Naive B cell (primary cell): Measurements from ENCODE around the gene RPS6KA4. TPM values are rescaled to one million over a fixed set of nuclear protein-coding genes. Genes with fewer than 3 reads are reported as not detected.
"Not testable (repeated sequence)": the region's sequence is repeated elsewhere in the genome, so short reads cannot be mapped to it uniquely, and the experiment has no call there.

Experiments used
- ATAC-seq, 2 donors: fragments of 150-1000 bp; cut with Tn5 transposase; 2 replicates each; pipeline ENCODE4 v1.10.0; 2021; ENCODE audit warnings: low read depth in 2 of 2, mild to moderate bottlenecking in 2 of 2, moderate library complexity in 2 of 2
- DNase-seq: peaks from one replicate; pipeline ENCODE4 v3.0.0; 2022
- H3K27ac Mint-ChIP-seq, 6 donors: one replicate each; pipeline ENCODE4 v1.8.0; 2020 to 2022; ENCODE audit warnings: mild to moderate bottlenecking in 6 of 6, mixed read lengths in 6 of 6, moderate library complexity in 5 of 6, inconsistent platforms in 2 of 6
- H3K27me3 Mint-ChIP-seq, 3 donors: one replicate each; pipeline ENCODE4 v1.8.0; 2021 to 2022; ENCODE audit warnings: mixed read lengths in 3 of 3, mild to moderate bottlenecking in 1 of 3
- H3K36me3 Mint-ChIP-seq, 2 donors: one replicate each; pipeline ENCODE4 v1.8.0; 2020 to 2022; ENCODE audit warnings: mixed read lengths in 2 of 2, inconsistent platforms in 1 of 2, mild to moderate bottlenecking in 1 of 2
- H3K4me1 Mint-ChIP-seq, 3 donors: one replicate each; pipeline ENCODE4 v1.8.0; 2020 to 2022; ENCODE audit warnings: mixed read lengths in 3 of 3, inconsistent platforms in 1 of 3, mild to moderate bottlenecking in 1 of 3, moderate library complexity in 1 of 3
- H3K4me3 Mint-ChIP-seq, 8 donors: one replicate each; pipeline ENCODE4 v1.8.0; 2020 to 2022; ENCODE audit warnings: mild to moderate bottlenecking in 8 of 8, mixed read lengths in 8 of 8, moderate library complexity in 8 of 8, inconsistent platforms in 2 of 8
- H3K9me3 Mint-ChIP-seq, 7 donors: one replicate each; pipeline ENCODE4 v1.8.0; 2020 to 2022; ENCODE audit warnings: mixed read lengths in 7 of 7, mild to moderate bottlenecking in 5 of 7, inconsistent platforms in 2 of 7, moderate library complexity in 1 of 7
- polyA plus RNA-seq, 6 donors: library from polyadenylated mRNA; unstranded; fragments of 300-500 nt; fragmentation: Illumina TruSeq; gene quantifications; one replicate each; pipeline ENCODE4 v1.2.3, GENCODE V29; 2021; ENCODE audit warnings: low read depth in 6 of 6

The RPS6KA4 gene
- polyA plus RNA-seq, 6 donors from 2014 or later = 1.1 to 8.3 (median 4.8) TPM

- DNase-seq = no peak
- no peaks in the 10 kb centered on the region for H3K9me3 Mint-ChIP-seq
Observed at GRCh38 chr11:64400667-64401066, 41.7 kb downstream of the RPS6KA4 start.

DNA sequence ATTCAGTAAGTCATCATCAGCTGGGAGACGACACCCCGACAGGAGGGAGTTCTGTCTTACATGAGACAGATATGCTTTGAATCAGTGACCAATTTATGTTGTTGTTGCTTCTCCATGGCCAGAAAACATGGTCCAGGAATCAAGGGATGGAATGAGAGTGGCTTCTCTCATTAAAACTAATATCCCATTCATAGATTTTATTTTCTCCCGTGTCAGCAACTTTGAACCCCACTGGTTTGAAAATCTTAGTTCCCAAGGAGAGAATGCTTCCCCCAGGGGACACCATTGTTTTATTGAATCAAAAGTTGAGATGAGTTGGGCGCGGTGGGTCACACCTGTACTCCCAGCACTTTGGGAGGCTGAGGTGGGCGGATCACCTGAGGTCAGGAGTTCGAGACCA, 42.8 kb downstream of the RPS6KA4 start:
- Mint-ChIP-seq H3K27ac (no peak overlapping the region), H3K36me3 (no peaks in the 10 kb centered on the region), H3K4me1 (no peaks in the 10 kb centered on the region), H3K4me3 (no peak overlapping the region), H3K9me3 (no peaks in the 10 kb centered on the region), H3K27me3 (peaks cover 9 to 19% (median 9%) of the 10 kb centered on the region in 3 donors)
- ATAC-seq (no peak), DNase-seq (no peak)

More at GRCh38 chr11:64400667-64401066, 41.7 kb downstream of the RPS6KA4 start:
- H3K4me3 Mint-ChIP-seq = no peak overlapping the region
- H3K27me3 Mint-ChIP-seq = peaks cover 9 to 20% (median 16%) of the 10 kb centered on the region in 3 donors
- peaks cover 4 to 7% (median 6%) of the 10 kb centered on the region in 3 donors for H3K4me1 Mint-ChIP-seq
- no peak overlapping the region for H3K27ac Mint-ChIP-seq
- H3K36me3 Mint-ChIP-seq = no peaks in the 10 kb centered on the region
- no peak for ATAC-seq

DNA sequence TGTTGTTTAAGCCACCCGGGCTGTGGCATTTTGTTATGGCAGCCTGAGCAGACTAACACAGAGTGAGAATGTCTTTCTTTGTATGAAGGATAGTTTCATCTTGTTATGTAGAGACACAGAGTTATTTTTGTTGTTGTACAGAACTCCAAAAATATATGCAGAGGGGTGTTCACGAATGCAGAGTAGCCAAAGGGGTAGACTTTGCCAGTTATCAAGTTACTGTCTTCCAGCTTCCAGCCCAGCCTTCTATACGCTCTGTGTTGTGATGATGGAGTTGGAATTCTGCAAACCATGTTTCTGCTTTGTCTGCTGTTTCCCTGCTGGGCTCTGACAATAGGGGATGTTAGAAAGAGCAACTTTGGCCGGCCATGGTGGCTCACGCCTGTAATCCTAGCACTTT, 44.1 kb downstream of the RPS6KA4 start:
- no peak overlapping the region for H3K4me3 Mint-ChIP-seq
- H3K9me3 Mint-ChIP-seq = peaks cover 0 to 1% (median 0%) of the 10 kb centered on the region in 7 donors
- DNase-seq (no peak), ATAC-seq (no peak)
- peaks cover 0 to 5% (median 0%) of the 10 kb centered on the region in 3 donors for H3K4me1 Mint-ChIP-seq
- no peaks in the 10 kb centered on the region for H3K36me3 Mint-ChIP-seq
- no peak overlapping the region for H3K27ac Mint-ChIP-seq
- H3K27me3 Mint-ChIP-seq = peaks cover 14 to 25% (median 18%) of the 10 kb centered on the region in 3 donors

DNA sequence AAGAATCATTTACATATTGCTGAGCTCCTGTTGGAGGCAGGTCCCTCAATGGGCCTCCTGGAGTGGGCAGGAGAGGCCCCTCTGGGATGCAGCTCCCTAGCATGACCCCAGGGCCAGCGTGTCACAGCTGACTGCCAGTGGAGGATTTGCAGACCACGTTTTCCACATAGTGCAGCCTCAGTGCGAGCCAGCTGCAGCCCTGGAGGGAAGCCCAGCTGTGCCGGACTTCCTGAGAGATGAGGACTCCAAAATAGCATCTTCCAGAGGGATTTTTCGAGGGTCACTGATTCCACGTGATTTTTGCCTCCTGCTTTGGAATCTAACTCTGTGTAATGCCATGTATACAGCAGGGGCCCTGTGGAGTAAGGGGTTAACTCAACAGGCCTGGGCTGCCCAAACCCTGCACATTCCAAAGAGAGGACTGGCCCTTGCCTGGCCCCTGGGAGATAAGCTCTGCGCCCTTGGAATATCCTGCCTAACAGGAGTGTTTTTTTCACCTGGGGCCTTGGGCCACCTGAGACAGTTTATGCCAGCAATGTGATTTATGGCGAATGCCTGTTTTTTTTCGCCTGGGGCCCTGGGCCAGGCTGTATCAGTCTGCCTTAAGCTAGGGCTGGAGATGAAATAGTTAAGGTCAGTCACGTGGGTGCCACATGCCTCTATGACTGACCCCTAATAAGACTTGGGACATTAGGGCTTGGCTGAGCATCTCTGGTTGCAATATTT, 47.4 kb downstream of the RPS6KA4 start:
- DNase-seq = no peak
- Mint-ChIP-seq H3K4me1 (peaks cover 0 to 5% (median 0%) of the 10 kb centered on the region in 3 donors), H3K4me3 (no peak overlapping the region), H3K27ac (no peak overlapping the region), H3K9me3 (peaks cover 0 to 1% (median 0%) of the 10 kb centered on the region in 7 donors), H3K36me3 (no peaks in the 10 kb centered on the region), H3K27me3 (peaks cover 5 to 37% (median 20%) of the 10 kb centered on the region in 3 donors)
- no peak for ATAC-seq

GRCh38 chr11:64407221-64407620, 48.3 kb downstream of the RPS6KA4 start:
- DNase-seq (no peak), ATAC-seq (no peak)
- Mint-ChIP-seq H3K27me3 (peaks cover 8 to 38% (median 27%) of the 10 kb centered on the region in 3 donors), H3K4me1 (peaks cover 0 to 5% (median 0%) of the 10 kb centered on the region in 3 donors), H3K27ac (no peak overlapping the region), H3K9me3 (peaks cover 0 to 1% (median 0%) of the 10 kb centered on the region in 7 donors), H3K36me3 (no peaks in the 10 kb centered on the region), H3K4me3 (no peak overlapping the region)

DNA sequence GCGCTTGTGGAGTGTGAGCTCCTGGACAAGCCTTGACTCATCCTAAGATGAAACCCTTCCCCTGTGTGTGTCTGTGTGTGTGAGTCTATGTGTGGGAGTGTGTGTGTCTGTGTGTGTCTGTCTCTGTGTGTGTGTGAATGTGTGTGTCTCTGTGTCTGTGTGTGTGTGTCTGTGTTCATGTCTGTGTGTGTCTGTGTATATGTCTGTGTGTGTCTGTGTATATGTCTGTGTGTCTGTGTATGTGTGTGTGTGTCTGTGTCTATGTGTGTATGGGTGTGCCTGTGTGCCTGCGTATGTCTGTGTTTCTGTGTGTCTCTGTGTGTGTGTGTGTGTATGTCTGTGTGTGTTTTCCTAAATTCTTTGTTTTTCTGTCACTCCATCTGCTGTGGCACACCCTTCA, 48.7 kb downstream of the RPS6KA4 start:
- peaks cover 0 to 1% (median 0%) of the 10 kb centered on the region in 7 donors for H3K9me3 Mint-ChIP-seq
- H3K4me1 Mint-ChIP-seq = peaks cover 0 to 5% (median 0%) of the 10 kb centered on the region in 3 donors
- H3K27me3 Mint-ChIP-seq = peaks cover 9 to 38% (median 27%) of the 10 kb centered on the region in 3 donors
- peak overlapping the region in 1 of 6 donors; percentile 60 for H3K27ac Mint-ChIP-seq
- ATAC-seq (no peak), DNase-seq (no peak)
- H3K36me3 Mint-ChIP-seq = no peaks in the 10 kb centered on the region
- H3K4me3 Mint-ChIP-seq = no peak overlapping the region

DNA sequence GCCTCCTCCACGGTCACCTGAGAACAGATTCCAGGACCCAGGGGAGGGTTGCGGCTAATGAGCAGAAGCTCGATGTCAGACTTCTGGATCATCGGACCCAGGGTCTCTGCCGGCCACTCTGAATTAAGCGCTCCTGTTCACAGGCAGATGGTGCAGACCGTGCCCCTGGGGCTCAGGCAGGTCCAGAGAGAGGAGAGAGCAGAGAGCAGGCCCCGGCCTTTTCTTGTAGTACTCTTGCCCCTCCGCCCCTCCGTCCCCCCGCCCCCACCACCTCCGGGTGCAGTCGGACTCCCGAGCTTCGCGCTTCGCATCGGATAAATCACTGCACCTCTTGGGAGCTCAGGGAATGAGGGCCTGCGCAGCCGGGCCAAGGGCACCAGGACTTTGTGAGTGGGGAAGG, 50.3 kb downstream of the RPS6KA4 start:
- Mint-ChIP-seq H3K4me1 (peaks cover 0 to 5% (median 0%) of the 10 kb centered on the region in 3 donors), H3K4me3 (no peak overlapping the region), H3K27me3 (peaks cover 9 to 37% (median 20%) of the 10 kb centered on the region in 3 donors), H3K36me3 (no peaks in the 10 kb centered on the region), H3K27ac (no peak overlapping the region), H3K9me3 (peaks cover 0 to 1% (median 0%) of the 10 kb centered on the region in 7 donors)
- no peak for ATAC-seq
- DNase-seq = no peak

GRCh38 chr11:64409707-64410403, 50.9 kb downstream of the RPS6KA4 start:
- peak overlapping the region in 1 of 8 donors; percentile 35 for H3K4me3 Mint-ChIP-seq
- peaks cover 0 to 1% of the 10 kb centered on the region in 2 donors for H3K36me3 Mint-ChIP-seq
- peaks cover 1 to 7% (median 3%) of the 10 kb centered on the region in 3 donors for H3K4me1 Mint-ChIP-seq
- H3K9me3 Mint-ChIP-seq = peaks cover 0 to 3% (median 0%) of the 10 kb centered on the region in 7 donors
- no peak overlapping the region for H3K27ac Mint-ChIP-seq
- DNase-seq (no peak), ATAC-seq (no peak)
- peaks cover 9 to 31% (median 14%) of the 10 kb centered on the region in 3 donors for H3K27me3 Mint-ChIP-seq

GRCh38 chr11:64410404-64410734, 51.4 kb downstream of the RPS6KA4 start:
- Mint-ChIP-seq H3K4me3 (no peak overlapping the region), H3K4me1 (peaks cover 6 to 12% (median 8%) of the 10 kb centered on the region in 3 donors), H3K27ac (no peak overlapping the region), H3K36me3 (peaks cover 0 to 6% of the 10 kb centered on the region in 2 donors), H3K27me3 (peaks cover 9 to 29% (median 13%) of the 10 kb centered on the region in 3 donors), H3K9me3 (peaks cover 0 to 7% (median 0%) of the 10 kb centered on the region in 7 donors)
- no peak for DNase-seq
- ATAC-seq = no peak

GRCh38 chr11:64413417-64413816, 54.5 kb downstream of the RPS6KA4 start:
- Mint-ChIP-seq H3K27me3 (peaks cover 4 to 20% (median 7%) of the 10 kb centered on the region in 3 donors), H3K4me3 (no peak overlapping the region), H3K9me3 (peaks cover 4 to 10% (median 8%) of the 10 kb centered on the region in 7 donors), H3K4me1 (peaks cover 11 to 14% (median 11%) of the 10 kb centered on the region in 3 donors), H3K27ac (peak overlapping the region in 1 of 6 donors; percentile 20), H3K36me3 (peaks cover 0 to 7% of the 10 kb centered on the region in 2 donors)
- no peak for DNase-seq
- ATAC-seq = no peak

- H3K27me3 Mint-ChIP-seq = peaks cover 4 to 12% (median 7%) of the 10 kb centered on the region in 3 donors
- peak overlapping the region in 3 of 6 donors; percentile 19 to 76 (median 48) for H3K27ac Mint-ChIP-seq
- DNase-seq (no peak), ATAC-seq (no peak)
- H3K36me3 Mint-ChIP-seq = peaks cover 0 to 7% of the 10 kb centered on the region in 2 donors
- peak overlapping the region in 1 of 8 donors; percentile 26 for H3K4me3 Mint-ChIP-seq
- H3K4me1 Mint-ChIP-seq = peaks cover 12 to 15% (median 13%) of the 10 kb centered on the region in 3 donors
- peaks cover 6 to 13% (median 10%) of the 10 kb centered on the region in 7 donors for H3K9me3 Mint-ChIP-seq
Observed at GRCh38 chr11:64415286-64415685, 56.3 kb downstream of the RPS6KA4 start.

DNA sequence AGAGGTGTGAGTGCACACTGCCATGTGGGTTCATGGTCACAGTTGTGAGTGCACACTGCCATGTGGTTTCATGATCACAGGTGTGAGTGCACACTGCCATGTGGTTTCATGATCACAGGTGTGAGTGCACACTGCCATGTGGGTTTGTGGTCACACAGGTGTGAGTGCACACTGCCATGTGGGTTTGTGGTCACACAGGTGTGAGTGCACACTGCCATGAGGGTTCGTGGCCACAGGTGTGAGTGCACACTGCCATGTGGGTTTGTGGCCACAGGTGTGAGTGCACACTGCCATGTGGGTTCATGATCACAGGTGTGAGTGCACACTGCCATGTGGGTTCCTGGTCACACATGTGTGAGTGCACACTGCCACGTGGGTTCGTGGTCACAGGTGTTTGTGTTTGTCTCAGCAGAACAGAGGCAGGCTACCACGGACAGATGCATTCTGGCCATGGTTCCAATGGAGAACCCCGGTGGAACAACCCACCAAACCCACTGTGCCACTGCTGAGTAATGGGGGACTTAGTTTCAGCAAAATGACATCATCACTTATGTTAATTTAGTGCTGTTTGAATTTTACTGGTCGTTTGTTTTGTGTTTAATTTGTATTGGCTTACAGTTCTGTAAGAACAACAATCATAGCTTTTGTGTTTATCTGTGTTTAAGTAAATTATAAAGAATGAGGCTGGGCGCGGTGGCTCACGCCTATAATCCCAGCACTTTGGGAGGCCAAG, 57.2 kb downstream of the RPS6KA4 start:
- Mint-ChIP-seq H3K36me3 (peaks cover 0 to 7% of the 10 kb centered on the region in 2 donors), H3K4me3 (no peak overlapping the region), H3K27ac (peak overlapping the region in 3 of 6 donors; percentile 21 to 47 (median 24)), H3K9me3 (peaks cover 6 to 16% (median 10%) of the 10 kb centered on the region in 7 donors), H3K27me3 (peaks cover 4 to 7% (median 4%) of the 10 kb centered on the region in 3 donors), H3K4me1 (peaks cover 12 to 15% (median 13%) of the 10 kb centered on the region in 3 donors)
- ATAC-seq = peak; percentile 27 to 37
- peak; percentile 5 for DNase-seq

DNA sequence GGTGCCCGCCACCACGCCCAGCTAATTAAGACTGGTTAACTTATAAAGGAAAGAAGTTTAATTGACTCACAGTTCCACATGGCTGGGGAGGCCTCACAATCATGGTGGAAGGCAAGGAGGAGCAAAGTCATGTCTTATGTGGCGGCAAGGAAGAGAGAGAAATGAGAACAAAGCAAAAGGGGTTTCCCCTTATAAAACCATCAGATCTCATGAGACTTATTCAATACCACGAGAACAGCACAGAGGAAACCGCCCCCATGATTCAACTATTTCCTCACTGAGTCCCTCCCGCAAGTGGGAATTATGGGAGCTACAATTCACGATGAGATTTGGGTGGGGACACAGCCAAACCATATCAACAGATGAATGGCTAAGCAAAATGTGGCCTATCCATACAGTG, 59.3 kb downstream of the RPS6KA4 start:
- peak in 1 of 2 donors; percentile 40 for ATAC-seq
- Mint-ChIP-seq H3K9me3 (peaks cover 16 to 32% (median 19%) of the 10 kb centered on the region in 7 donors), H3K27ac (peak overlapping the region in 1 of 6 donors; percentile 59), H3K27me3 (peaks cover 14 to 20% (median 16%) of the 10 kb centered on the region in 3 donors), H3K4me1 (peaks cover 12 to 15% (median 13%) of the 10 kb centered on the region in 3 donors), H3K36me3 (peaks cover 7 to 23% of the 10 kb centered on the region in 2 donors)
- not testable (repeated sequence) for DNase-seq, H3K4me3 Mint-ChIP-seq
